GM21825 (cell line): ENCODE results near the gene DCPS.
"Not testable (repeated sequence)": the region's sequence is repeated elsewhere in the genome, so short reads cannot be mapped to it uniquely, and the experiment has no call there.

Experiments used
- ATAC-seq: cut with Tn5 transposase; IDR thresholded peaks from one replicate; pipeline ENCODE4 v1.9.1; 2021; ENCODE audit warnings: mild to moderate bottlenecking, moderate library complexity; ENCODE audit not compliant: unreplicated experiment

Gene DCPS, protein sequence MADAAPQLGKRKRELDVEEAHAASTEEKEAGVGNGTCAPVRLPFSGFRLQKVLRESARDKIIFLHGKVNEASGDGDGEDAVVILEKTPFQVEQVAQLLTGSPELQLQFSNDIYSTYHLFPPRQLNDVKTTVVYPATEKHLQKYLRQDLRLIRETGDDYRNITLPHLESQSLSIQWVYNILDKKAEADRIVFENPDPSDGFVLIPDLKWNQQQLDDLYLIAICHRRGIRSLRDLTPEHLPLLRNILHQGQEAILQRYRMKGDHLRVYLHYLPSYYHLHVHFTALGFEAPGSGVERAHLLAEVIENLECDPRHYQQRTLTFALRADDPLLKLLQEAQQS

GRCh38 chr11:126303623-126304456 is at the start of gene DCPS:
TSS of gene DCPS (plus strand) at chr11:126304060. CDS start at chr11:126304081, 21 bp downstream.
- peak; percentile 90 for ATAC-seq

DNA sequence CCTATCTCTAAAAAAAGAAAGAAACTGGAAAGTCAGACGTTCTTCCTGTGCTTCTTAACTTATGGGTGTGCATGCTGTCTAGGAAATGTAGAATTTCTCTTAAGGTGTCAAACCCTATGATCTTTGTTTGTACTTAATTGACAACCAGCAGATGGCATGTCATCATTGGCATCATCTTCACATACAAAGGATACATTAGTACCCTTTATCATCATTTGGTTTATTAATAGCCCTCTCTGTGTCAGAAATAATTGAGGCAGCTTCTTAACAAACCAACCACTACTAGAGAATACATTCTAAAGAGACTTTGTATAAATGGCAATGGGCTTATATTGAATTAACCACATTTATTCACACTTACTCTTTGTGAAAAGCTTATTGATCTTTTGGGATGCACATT is 49.0 kb upstream of the DCPS start:
- ATAC-seq, result no peak

DNA sequence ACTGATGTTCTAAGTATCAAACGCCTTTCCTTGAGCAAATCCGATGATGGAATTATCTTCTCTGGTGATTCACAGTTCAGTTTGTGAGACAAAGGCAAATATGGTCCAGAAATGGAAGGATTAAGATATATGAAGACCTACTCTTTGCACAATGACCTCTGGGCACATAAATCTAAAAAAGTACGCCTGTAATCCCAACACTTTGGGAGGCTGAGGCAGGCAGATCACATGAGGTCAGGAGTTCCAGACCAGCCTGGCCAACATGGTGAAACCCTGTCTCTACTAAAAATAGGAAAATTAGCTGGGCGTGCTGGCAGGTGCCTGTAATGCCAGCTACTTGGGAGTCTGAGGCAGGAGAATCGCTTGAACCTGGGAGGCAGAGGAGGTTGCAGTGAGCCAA is 48.4 kb upstream of the DCPS start:
- ATAC-seq, result not testable (repeated sequence)

- no peak for ATAC-seq
Observed at GRCh38 chr11:126256216-126256615, 47.6 kb upstream of the DCPS start.

- ATAC-seq, result no peak
Observed at GRCh38 chr11:126257144-126257543, 46.7 kb upstream of the DCPS start.

DNA sequence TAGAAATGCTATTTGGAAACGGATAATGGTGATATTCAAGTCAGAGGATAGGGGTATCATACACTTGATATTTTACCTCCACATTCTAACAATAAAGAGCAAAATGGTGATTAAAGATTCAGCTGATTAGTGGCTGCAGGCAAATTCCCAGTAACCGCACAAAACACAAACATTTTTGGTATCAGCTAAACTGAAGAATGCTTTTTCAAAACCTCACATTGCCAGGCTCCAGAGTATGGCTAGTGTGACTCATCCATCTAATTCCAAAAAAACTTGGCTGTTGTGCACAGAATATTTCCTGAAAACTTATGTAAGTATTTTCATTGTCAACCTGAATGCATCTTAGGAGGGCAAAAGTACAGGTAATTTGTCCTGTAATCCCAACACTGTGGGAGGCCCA is 46.1 kb upstream of the DCPS start:
- ATAC-seq, result no peak

- no peak for ATAC-seq
Observed at GRCh38 chr11:126262216-126262615, 41.6 kb upstream of the DCPS start.

GRCh38 chr11:126263489-126263888 is 40.4 kb upstream of the DCPS start:
- no peak for ATAC-seq

GRCh38 chr11:126265811-126266210 is 38.0 kb upstream of the DCPS start:
- ATAC-seq, result no peak

GRCh38 chr11:126267650-126268049 is 36.2 kb upstream of the DCPS start:
- no peak for ATAC-seq

GRCh38 chr11:126268361-126268707 is 35.5 kb upstream of the DCPS start:
- no peak for ATAC-seq

DNA sequence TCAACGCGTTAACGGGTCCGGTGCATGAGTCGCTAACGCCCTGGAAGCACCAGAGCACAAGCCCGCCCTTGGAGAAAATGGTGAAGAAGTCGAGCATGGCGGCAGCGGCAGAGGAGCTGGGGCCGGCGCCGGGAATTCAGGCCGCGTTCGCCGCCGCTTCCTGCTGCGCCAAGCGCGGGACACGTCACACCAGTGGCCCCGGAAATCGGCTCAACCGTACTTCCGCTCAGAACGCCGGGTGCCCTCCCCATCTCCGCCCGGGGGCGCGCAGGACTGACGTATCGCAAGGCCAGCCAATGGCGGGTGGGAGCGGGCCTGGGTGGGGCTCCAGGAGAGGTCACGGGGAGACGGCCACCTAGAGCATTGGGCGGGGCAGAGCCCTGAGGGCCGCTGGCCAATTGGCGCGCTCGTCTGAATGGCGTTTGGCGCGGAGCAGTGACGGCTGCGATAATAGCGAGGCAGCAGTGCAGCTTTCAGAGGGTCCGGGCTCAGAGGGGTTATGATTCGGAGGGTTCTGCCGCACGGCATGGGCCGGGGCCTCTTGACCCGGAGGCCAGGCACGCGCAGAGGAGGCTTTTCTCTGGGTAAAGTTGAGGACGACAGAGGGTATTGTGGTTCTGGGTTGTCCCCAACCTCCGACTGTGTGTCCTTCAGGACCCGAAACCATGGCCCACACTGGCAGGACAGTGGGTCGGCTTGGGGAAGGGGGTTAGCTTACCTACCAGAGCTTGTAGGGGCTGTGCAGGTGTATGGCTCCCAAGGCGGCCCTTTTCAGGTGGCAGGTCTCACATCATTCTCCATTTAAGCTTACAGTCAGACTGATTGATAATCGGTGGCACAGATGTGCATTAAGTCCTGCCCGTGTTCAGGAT is 34.9 kb upstream of the DCPS start, which contains the start of the genes FOXRED1 and SRPRA:
TSS of gene FOXRED1 (plus strand) at position 447 of the 872 bp plus-strand sequence. CDS start at position 500, 53 bp downstream.
TSS of gene SRPRA (minus strand) at position 188 of the 872 bp plus-strand sequence. CDS start at position 97, 91 bp downstream.
- ATAC-seq, result peak; percentile 99

- no peak for ATAC-seq
Observed at GRCh38 chr11:126277322-126277721, 26.5 kb upstream of the DCPS start.

DNA sequence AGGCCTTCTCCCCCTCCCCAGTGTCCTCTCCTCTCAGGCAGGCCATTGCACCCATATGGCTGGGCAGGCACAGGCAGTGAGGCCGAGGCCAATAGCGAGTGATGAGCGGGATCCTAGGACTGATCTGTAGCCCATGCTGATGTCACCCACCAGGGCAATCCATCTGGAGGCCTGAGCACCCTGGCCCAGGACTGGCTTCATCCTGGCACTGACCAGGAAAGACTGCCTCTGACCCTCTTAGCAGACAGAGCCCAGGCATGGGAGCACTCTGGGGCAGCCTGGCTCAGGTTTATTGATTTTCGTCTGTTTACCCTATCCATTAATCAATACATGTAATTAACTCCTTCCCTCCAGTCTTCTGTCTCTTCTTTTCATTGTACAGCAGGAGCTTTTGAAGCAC is 26.1 kb upstream of the DCPS start:
- ATAC-seq, result no peak

DNA sequence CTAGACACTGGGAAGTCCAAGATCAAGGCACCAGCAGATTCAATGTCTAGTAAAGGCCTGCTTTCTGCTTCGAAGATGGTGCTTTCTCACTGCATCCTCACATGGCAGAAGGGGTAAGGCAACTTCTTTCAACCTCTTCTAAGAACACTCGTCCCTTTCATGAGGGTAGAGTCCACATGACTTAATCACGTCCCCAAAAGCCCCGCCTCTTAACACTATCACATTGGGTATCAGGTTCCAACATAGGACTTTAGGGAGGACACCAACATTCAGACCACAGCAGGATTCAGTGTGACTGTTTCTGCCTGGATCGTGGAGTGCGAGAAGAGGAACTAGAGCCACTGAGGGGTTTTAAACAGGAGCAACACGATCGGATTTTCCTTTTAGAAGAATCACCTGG is 24.7 kb upstream of the DCPS start:
- ATAC-seq, result no peak

GRCh38 chr11:126280595-126280994 is 23.3 kb upstream of the DCPS start:
- no peak for ATAC-seq

- no peak for ATAC-seq
Observed at GRCh38 chr11:126281245-126281644, 22.6 kb upstream of the DCPS start.

GRCh38 chr11:126281666-126282175 is 22.1 kb upstream of the DCPS start:
- ATAC-seq, result no peak

DNA sequence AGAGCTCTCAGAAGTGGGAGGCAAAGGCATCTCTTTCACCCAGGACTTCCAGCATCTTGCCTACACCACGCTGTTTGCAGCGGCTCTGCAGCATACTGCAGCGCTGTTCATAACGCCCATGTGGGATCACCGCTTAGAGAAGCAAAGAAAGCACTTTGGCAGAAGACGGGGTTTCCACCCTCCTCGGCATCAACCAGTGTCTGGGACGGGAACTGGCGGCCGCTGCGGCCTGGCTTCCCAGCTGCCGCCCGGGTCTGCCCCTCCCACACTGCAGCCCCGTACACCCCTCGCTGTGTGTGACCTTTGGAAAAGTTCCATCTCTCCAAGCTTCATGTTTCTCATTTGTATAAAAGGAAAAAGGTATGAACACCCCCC is 21.5 kb upstream of the DCPS start:
- no peak for ATAC-seq

- ATAC-seq, result peak; percentile 59
Observed at GRCh38 chr11:126282736-126283591, 20.9 kb upstream of the DCPS start, which contains the start of gene TIRAP. TSS of gene TIRAP (plus strand) at chr11:126283093. CDS start at chr11:126290895, 7,802 bp downstream.
